IPS-11a (cell line): ENCODE results near the gene QKI.
A peak's percentile ranks its signal among the peaks of the same experiment; 100 is the strongest.

ENCODE experiments used
- H3K4me3 ChIP-seq: one replicate; pipeline ENCODE4 v1.5.1; 2013; ENCODE audit warnings: low read depth, low read length, control low read depth

Gene QKI

DNA sequence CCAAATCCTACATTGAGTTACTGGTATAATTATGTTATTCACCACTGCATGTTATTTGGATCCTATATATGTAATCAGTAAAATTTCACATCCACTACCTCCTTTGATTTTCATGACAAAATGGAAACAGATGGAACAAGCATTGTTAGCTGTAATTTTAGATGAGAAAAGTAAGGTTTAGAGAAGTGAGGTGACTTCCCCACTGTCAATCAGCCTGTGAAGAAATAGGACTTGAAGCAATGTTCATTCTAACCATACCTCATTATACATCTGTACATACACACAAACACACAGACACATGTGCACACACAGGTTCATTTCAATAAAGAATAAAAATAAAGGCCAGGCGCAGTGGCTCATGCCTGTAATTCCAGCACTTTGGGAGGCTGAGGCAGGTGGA lies 23.7 kb upstream of the QKI start:
- H3K4me3 ChIP-seq = no peak overlapping the region

DNA sequence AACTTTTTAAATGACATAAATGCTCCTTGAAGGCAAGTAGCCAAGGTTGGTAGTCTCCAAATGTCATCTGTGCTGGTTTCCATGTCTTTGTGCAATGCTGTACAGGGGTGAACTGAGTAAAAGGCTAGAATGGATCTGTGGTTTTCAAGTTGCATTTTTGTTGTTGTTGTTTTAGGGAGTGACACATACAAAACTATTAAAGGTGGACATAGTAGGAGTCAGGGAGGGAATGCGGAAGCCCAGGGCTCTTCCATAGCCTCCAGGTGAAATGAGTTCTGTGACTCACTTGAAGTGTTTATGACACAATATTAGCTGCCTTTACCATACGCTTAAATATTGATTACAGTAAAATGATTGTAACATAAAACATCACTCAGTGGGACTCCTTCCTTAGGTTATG lies 22.5 kb upstream of the QKI start:
- no peak overlapping the region for H3K4me3 ChIP-seq

- H3K4me3 ChIP-seq = no peak overlapping the region
Measured at GRCh38 chr6:163392533-163392932, 22.0 kb upstream of the QKI start.

- H3K4me3 ChIP-seq = no peak overlapping the region
Measured at GRCh38 chr6:163393923-163394322, 20.6 kb upstream of the QKI start.

DNA sequence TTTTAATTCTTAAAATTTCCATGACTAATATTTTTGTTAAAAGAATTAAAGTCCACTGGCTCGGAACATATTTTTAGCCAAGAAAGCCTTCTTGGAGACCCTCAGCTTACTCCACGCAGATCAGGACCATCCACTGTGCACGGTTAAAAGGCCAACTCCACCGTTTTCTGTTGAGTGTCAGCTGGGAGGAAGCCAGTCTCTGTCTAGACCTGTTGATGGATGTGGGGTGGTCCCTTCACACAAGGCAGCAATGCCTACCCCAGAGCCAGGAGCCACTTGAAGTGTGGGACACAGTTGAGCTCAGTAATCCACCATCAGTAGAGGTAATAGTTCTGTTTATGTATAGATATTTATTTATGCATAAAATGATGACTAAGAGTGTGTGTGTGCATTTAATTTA lies 19.9 kb upstream of the QKI start:
- H3K4me3 ChIP-seq = no peak overlapping the region

DNA sequence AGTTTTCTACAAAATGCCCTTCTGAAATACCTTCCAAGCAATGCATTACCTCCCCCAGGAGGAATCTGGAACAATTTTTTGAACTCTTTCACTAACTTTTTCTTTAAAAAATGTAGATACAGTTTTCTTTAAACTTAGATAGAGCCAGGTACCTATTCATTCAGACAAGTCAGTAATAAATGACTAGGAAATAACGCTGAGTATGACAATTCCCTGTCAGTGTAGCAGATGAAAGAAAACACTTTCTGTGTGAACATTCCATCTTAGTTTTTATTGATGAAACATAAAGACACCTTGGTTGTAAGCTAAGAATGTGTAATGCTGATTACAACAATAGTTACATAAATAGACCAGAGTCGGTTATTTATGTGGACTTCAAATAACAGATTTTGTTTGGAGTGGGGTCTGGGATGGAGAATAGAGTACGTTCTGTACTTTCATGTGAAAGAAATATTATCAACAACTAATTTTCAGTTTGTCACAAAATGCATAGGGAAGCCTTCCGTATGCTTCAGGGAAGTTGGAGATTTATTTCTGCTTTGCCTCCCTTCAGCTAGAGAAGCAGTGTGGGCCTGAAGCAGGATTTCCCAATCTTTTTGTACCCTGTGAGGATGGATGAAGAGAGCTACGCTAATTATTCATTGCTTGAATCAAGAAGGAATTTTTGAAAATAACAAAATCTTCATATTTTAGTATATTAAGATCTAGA lies 19.2 kb upstream of the QKI start:
- H3K4me3 ChIP-seq = no peak overlapping the region

DNA sequence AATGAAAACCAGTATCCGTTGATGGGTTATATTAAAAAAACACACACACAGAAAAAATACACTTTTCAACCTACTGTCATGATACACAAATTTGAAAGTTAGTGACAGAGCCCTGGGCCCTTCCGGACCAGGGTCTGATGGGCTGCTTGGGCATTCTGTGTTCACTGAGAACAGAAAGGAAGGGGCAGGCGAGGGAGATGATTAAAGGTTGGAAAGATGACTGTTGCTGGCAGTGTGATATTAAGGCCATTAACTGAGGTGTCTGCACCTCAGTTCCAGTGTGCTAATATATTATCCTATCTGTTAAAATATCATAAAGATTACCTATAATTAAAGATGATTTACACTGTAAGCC lies 18.7 kb upstream of the QKI start:
- no peak overlapping the region for H3K4me3 ChIP-seq

DNA sequence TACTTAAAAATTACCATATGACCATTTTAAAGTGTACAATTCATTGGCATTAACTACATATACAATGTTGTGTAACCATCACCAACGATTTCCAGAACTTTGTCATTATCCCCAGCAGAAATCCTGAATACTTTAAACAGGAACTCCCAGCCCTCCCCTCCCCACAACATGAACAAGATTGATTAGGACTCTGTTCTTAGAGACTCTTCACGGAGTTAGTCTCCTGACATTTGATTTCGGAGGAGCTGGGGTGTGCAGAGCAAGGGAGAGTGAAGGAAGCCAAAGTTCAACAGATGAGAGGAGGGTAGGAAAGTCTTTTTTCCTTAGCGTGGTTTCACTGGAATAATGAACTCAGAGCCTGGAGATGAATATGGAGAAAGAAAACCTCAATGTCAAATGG lies 17.2 kb upstream of the QKI start:
- H3K4me3 ChIP-seq = no peak overlapping the region

GRCh38 chr6:163398115-163398514 lies 16.4 kb upstream of the QKI start:
- H3K4me3 ChIP-seq = no peak overlapping the region

- no peak overlapping the region for H3K4me3 ChIP-seq
Measured at GRCh38 chr6:163398815-163399214, 15.7 kb upstream of the QKI start.

DNA sequence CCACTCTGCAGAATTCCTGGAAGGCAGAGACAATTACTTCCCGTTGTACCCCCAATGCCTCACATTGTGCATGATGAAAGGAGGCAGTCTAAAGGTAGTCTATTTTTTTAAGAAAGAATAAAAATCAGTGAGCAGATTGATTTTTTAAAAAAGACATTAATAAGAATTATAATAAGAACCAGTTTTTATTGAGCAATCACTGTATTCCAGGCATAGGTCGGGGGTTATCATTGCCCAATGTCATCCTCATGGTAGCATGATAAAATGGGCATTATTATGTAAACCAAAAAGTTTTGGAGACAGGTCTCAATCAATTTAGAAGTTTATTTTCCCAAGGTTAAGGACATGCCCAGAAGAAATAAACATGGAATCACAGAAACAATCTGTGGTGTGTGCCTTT lies 14.0 kb upstream of the QKI start:
- no peak overlapping the region for H3K4me3 ChIP-seq

- H3K4me3 ChIP-seq = no peak overlapping the region
Measured at GRCh38 chr6:163401039-163401885, 13.3 kb upstream of the QKI start.

- H3K4me3 ChIP-seq = no peak overlapping the region
Measured at GRCh38 chr6:163402616-163403015, 11.9 kb upstream of the QKI start.

GRCh38 chr6:163404825-163405265 lies 9.7 kb upstream of the QKI start:
- H3K4me3 ChIP-seq = no peak overlapping the region

GRCh38 chr6:163405412-163406309 lies 8.9 kb upstream of the QKI start:
- no peak overlapping the region for H3K4me3 ChIP-seq

GRCh38 chr6:163406366-163406765 lies 8.2 kb upstream of the QKI start:
- no peak overlapping the region for H3K4me3 ChIP-seq

- H3K4me3 ChIP-seq = no peak overlapping the region
Measured at GRCh38 chr6:163406830-163407229, 7.7 kb upstream of the QKI start.

DNA sequence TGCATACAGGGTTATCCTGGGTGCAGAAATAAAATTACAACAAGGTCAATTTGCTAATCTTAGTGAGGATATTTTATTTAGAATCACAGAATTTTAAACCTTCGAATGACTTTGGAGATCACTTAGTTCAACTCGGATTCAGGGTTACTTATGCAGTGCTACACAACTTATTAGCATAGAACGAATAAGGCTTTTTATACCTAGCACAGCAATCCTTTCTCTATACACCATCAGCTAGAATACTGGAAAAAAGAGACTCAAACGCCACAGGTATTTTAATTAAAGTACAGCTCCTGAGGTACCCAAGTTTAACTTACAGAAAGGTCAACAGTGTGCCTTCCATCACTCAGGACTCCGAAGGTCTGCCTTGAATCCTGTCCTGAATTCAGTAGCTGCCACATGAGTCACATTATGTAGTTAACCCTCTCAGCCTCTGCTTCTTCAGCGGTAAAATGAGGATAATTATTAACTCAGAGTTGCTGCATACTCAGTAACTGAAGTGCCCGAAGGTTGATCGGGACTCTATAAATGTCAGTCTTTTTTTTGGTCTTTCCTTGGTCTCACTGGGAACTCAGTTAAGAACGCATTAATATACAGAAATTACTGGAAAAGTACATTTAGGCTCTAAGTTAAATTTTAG lies 6.0 kb upstream of the QKI start:
- H3K4me3 ChIP-seq = no peak overlapping the region

DNA sequence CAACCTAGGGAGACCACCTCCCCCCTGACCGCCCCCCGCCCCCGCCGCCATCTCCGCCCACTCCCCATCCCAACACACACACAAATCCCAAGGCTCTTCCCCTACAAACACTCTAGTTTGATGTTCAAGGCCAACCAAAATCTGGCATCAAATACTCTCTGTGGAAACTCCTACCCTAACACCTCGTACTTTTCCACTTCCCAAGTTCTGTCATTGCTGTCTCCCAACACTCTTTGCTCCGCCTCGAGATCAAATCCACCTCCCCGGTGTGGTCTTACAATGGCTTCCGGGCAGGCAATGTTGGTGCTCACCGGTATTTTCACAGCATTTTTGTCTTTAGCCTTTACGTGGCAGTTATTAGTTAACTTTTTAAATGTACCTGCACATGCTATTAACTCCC lies 4.8 kb upstream of the QKI start:
- H3K4me3 ChIP-seq = no peak overlapping the region

DNA sequence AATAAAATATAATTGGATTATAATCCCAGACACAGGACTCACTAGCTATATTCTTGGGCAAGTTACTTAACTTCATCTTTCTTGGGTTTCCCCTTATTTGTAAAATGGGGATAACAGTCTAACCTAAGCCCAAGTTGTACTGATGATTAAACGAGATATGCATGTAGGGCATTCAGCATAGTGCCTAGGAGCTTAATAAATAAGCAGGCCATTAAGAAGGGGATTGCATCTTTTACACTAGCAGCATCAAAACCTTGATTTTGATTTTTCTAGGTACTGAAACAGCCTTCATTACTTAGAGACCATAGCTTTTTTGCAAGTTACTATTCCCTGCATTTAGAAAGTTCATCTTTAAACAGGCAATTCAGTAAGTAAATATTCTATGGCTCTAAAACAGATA lies 2.2 kb upstream of the QKI start:
- H3K4me3 ChIP-seq = no peak overlapping the region

GRCh38 chr6:163412801-163413344 lies 1.6 kb upstream of the QKI start:
- peak overlapping the region; percentile 60 for H3K4me3 ChIP-seq
